HCT116 (cell line): Measurements from ENCODE around the gene STRN3. TPM values are rescaled to one million over a fixed set of nuclear protein-coding genes. Genes with fewer than 3 reads are reported as not detected.

Experiments
- ATAC-seq: fragments of 200-7000 bp; cut with Tn5 transposase; 2 replicates; pipeline ENCODE4 v1.9.1; 2020; ENCODE audit warnings: mild to moderate bottlenecking, moderate library complexity
- BruUV-seq: library from RNA; stranded (reverse); fragments of 400-500 nt; replicated peaks from 2 replicates; lab custom pipeline; 2021; lab: Mats Ljungman, UMichigan
- CTCF ChIA-PET: fragments of 300-600 bp; sonication (Branson Sonifier 250); formaldehyde crosslinking; loops from one replicate; lab custom pipeline; 2021; ENCODE audit warnings: antibody characterized with exemption; lab: Charles Lee
- POLR2A ChIA-PET: fragments of 300-600, 350-600 bp; sonication (Branson Sonifier 250); formaldehyde crosslinking; loops from one replicate; lab custom pipeline; 2021; ENCODE audit warnings: antibody characterized with exemption; lab: Charles Lee
- RAD21 ChIA-PET, 2 experiments: fragments of 300-600 bp; sonication (Branson Sonifier 250); formaldehyde crosslinking; loops; one replicate each; lab custom pipeline; 2023; ENCODE audit warnings: low total read pairs in 2 of 2; ENCODE audit not compliant: uncharacterized antibody in 2 of 2, unreplicated experiment in 2 of 2, low non-redundant PET in 1 of 2; lab: Charles Lee
- DNase-seq: peaks from one replicate; pipeline ENCODE4 v3.0.0-alpha.2; 2010; ENCODE audit warnings: low read depth, low spot score
- H2AFZ ChIP-seq: fragments of 200-600 bp; shearing (Covaris generic), sonication (generic); 2 replicates; pipeline ENCODE4 v1.6.1; 2017; ENCODE audit warnings: low read depth, mixed run types, mixed read lengths, antibody characterized with exemption, low read length; ENCODE audit not compliant: poor library complexity, severe bottlenecking
- H3K27ac ChIP-seq: 2 replicates; pipeline ENCODE4 v1.5.1; 2012; ENCODE audit warnings: low read depth, low read length
- H3K27me3 ChIP-seq: fragments of 200-600 bp; sonication (generic); 2 replicates; pipeline ENCODE4 v1.6.1; 2016; ENCODE audit warnings: mixed run types, low read length, mixed read lengths; ENCODE audit not compliant: insufficient read depth
- H3K36me3 ChIP-seq, 2 experiments: fragments of 200-500 bp in 1 of 2; fragments of 200-600 bp in 1 of 2; sonication (Bioruptor generic) in 1 of 2; sonication (generic) in 1 of 2; 2 replicates each; pipeline versions ENCODE4 v1.5.1 to v1.6.1; 2014 to 2016; ENCODE audit warnings: low read length in 2 of 2, inconsistent platforms in 1 of 2, mixed read lengths in 1 of 2, mixed run types in 1 of 2; ENCODE audit not compliant: insufficient read depth in 2 of 2, control insufficient read depth in 1 of 2
- H3K4me1 ChIP-seq, 2 experiments: fragments of 200-600 bp in 1 of 2; sonication (generic) in 1 of 2; 2 replicates each; pipeline versions ENCODE4 v1.5.1 to v1.6.1; 2012 to 2017; ENCODE audit warnings: low read length in 2 of 2, inconsistent platforms in 1 of 2, mild to moderate bottlenecking in 1 of 2, mixed read lengths in 1 of 2, mixed run types in 1 of 2, moderate library complexity in 1 of 2; ENCODE audit not compliant: insufficient read depth in 2 of 2, control insufficient read depth in 1 of 2
- H3K4me2 ChIP-seq: fragments of 200-600 bp; sonication (generic); 2 replicates; pipeline ENCODE4 v1.6.1; 2017; ENCODE audit warnings: mixed run types, low read length, mixed read lengths
- H3K4me3 ChIP-seq, 2 experiments: fragments of 200-600 bp in 1 of 2; sonication (generic) in 1 of 2; replicated peaks in 1 of 2; 2 replicates each; pipeline ENCODE4 v1.5.1; 2011 to 2016; ENCODE audit warnings: low read length in 2 of 2, control low read depth in 1 of 2, low read depth in 1 of 2, mild to moderate bottlenecking in 1 of 2, mixed read lengths in 1 of 2, mixed run types in 1 of 2
- H3K79me2 ChIP-seq: fragments of 200-600 bp; sonication (generic); 2 replicates; pipeline ENCODE4 v1.6.1; 2017; ENCODE audit warnings: mild to moderate bottlenecking, mixed run types, low read length, moderate library complexity, mixed read lengths; ENCODE audit not compliant: insufficient read depth
- H3K9ac ChIP-seq: fragments of 200-600 bp; sonication (generic); 2 replicates; pipeline ENCODE4 v1.6.1; 2016; ENCODE audit warnings: low read length, mixed read lengths
- H3K9me2 ChIP-seq: fragments of 200-600 bp; sonication (generic), shearing (Covaris generic); 2 replicates; pipeline ENCODE4 v1.6.1; 2017; ENCODE audit warnings: mixed run types, mild to moderate bottlenecking, moderate library complexity; ENCODE audit not compliant: insufficient read depth
- H3K9me3 ChIP-seq, 2 experiments: fragments of 200-500 bp in 1 of 2; fragments of 200-600 bp in 1 of 2; sonication (Bioruptor generic) in 1 of 2; sonication (generic) in 1 of 2; 2 replicates each; pipeline ENCODE4 v1.6.1; 2014 to 2017; ENCODE audit warnings: low read length in 2 of 2, mixed read lengths in 2 of 2, inconsistent platforms in 1 of 2, low read depth in 1 of 2, mild to moderate bottlenecking in 1 of 2, mixed run types in 1 of 2, moderate library complexity in 1 of 2; ENCODE audit not compliant: control insufficient read depth in 1 of 2, insufficient read depth in 1 of 2
- H4K20me1 ChIP-seq: fragments of 200-600 bp; sonication (generic), shearing (Covaris generic); 2 replicates; pipeline ENCODE4 v1.6.1; 2017; ENCODE audit warnings: mixed run types, mild to moderate bottlenecking, moderate library complexity; ENCODE audit not compliant: insufficient read depth
- CBX3 ChIP-seq: IDR thresholded peaks from 2 replicates; pipeline ENCODE4 v1.6.1; 2012; ENCODE audit warnings: low read depth
- CEBPB ChIP-seq: IDR thresholded peaks from 2 replicates; pipeline ENCODE4 v1.6.1; 2012; ENCODE audit warnings: low read depth
- EGR1 ChIP-seq: IDR thresholded peaks from 2 replicates; pipeline ENCODE4 v1.6.1; 2012; ENCODE audit warnings: low read depth
- ELF1 ChIP-seq: IDR thresholded peaks from 2 replicates; pipeline ENCODE4 v1.6.1; 2012; ENCODE audit warnings: low read depth, borderline replicate concordance
- EZH2 ChIP-seq: fragments of 200-600 bp; sonication (generic); IDR thresholded peaks from 2 replicates; pipeline ENCODE4 v1.6.1; 2017; ENCODE audit warnings: antibody characterized with exemption, mixed run types
- FOSL1 ChIP-seq: IDR thresholded peaks from 2 replicates; pipeline ENCODE4 v1.6.1; 2012; ENCODE audit warnings: low read depth
- JUND ChIP-seq: IDR thresholded peaks from 2 replicates; pipeline ENCODE4 v1.6.1; 2012
- POLR2A ChIP-seq: IDR thresholded peaks from 2 replicates; pipeline ENCODE4 v1.7.0; 2011; ENCODE audit warnings: borderline replicate concordance; ENCODE audit not compliant: insufficient read depth, insufficient read length; ENCODE audit errors: extremely low read depth
- POLR2AphosphoS5 ChIP-seq: IDR thresholded peaks from 2 replicates; pipeline ENCODE4 v1.6.1; 2011; ENCODE audit warnings: mild to moderate bottlenecking, low read depth, low read length, moderate library complexity
- RAD21 ChIP-seq: IDR thresholded peaks from 2 replicates; pipeline ENCODE4 v1.6.1; 2012; ENCODE audit warnings: low read depth, mild to moderate bottlenecking
- SIN3A ChIP-seq: IDR thresholded peaks from 2 replicates; pipeline ENCODE4 v1.6.1; 2012; ENCODE audit warnings: low read depth
- SRF ChIP-seq: IDR thresholded peaks from 2 replicates; pipeline ENCODE4 v1.6.1; 2012; ENCODE audit warnings: low read depth
- TCF7L2 ChIP-seq: IDR thresholded peaks from 2 replicates; pipeline ENCODE4 v1.7.0; 2011; ENCODE audit warnings: borderline replicate concordance, inconsistent platforms; ENCODE audit not compliant: insufficient read depth, insufficient read length; ENCODE audit errors: extremely low read depth
- YY1 ChIP-seq: IDR thresholded peaks from 2 replicates; pipeline ENCODE4 v1.6.1; 2011; ENCODE audit warnings: low read length, low read depth, moderate library complexity, mild to moderate bottlenecking; ENCODE audit not compliant: insufficient replicate concordance; ENCODE audit errors: extremely low read depth
- ZFX ChIP-seq: fragments of 450-650 bp; IDR thresholded peaks from 2 replicates; pipeline ENCODE4 v1.6.1; 2017
- ZNF274 ChIP-seq: fragments of 200-500 bp; sonication (Bioruptor generic); IDR thresholded peaks from 2 replicates; pipeline ENCODE4 v1.6.1; 2014; ENCODE audit warnings: mild to moderate bottlenecking, low read depth, low read length, inconsistent platforms
- intact Hi-C: fragments of 100-400 bp; cut with micrococcal nuclease; formaldehyde crosslinking; loops from 2 replicates; pipeline ENCODE4 v1.10.0; 2022
- total RNA-seq: library from RNA; stranded (reverse); gene quantifications from one replicate; pipeline ENCODE4 v1.2.1, GENCODE V29; 2021; ENCODE audit not compliant: unreplicated experiment
- TF ChIP-seq, protein P1 (sequence below): IDR thresholded peaks from 2 replicates; pipeline ENCODE4 v1.6.1; 2012
- TF ChIP-seq, protein P2 (sequence below), 3 experiments: fragments of 200-600 bp in 1 of 3; sonication (generic) in 1 of 3; IDR thresholded peaks in 2 of 3; conservative IDR thresholded peaks in 1 of 3; 2 replicates each; pipeline ENCODE4 v1.5.1; 2012 to 2017; ENCODE audit warnings: low read depth in 2 of 3, low read length in 2 of 3, antibody characterized with exemption in 1 of 3, borderline replicate concordance in 1 of 3, control low read depth in 1 of 3, mild to moderate bottlenecking in 1 of 3, mixed read lengths in 1 of 3, mixed run types in 1 of 3, moderate library complexity in 1 of 3; ENCODE audit not compliant: insufficient read depth in 1 of 3

Gene STRN3
- total RNA-seq, 1 experiment from 2014 or later: 43.4 TPM

- H3K4me3 ChIP-seq: no peak overlapping the region
- CTCF ChIA-PET: interaction anchor here (0.7 kb wide), 1 partner anchor 490 kb away, joined by 4 read pairs; no protein-coding TSS in a partner anchor
- no peak overlapping the region for H3K4me2 ChIP-seq
- ATAC-seq: no peak
- TF ChIP-seq POLR2AphosphoS5 (no peak), POLR2A (no peak), TCF7L2 (no peak)
- H3K27me3 ChIP-seq: no peaks in the 10 kb centered on the region
- no peak overlapping the region for H3K9ac ChIP-seq
- peaks cover 17 to 62% of the 10 kb centered on the region in 2 experiments for H3K4me1 ChIP-seq
- no peaks in the 10 kb centered on the region; a peak in 1 of 4 replicates for H3K36me3 ChIP-seq
- no peaks in the 10 kb centered on the region for H3K9me3 ChIP-seq
- intact Hi-C loops: no loop called here
- BruUV-seq: no TSS peak
- no peak overlapping the region for H3K27ac ChIP-seq
- H4K20me1 ChIP-seq: peaks cover 9% of the 10 kb centered on the region; the same call in 1 of the 2 replicates
- H2AFZ ChIP-seq: no peak overlapping the region
- POLR2A ChIA-PET: no interaction called here
- RAD21 ChIA-PET: no interaction called here
- no peak for DNase-seq
- peaks cover 100% of the 10 kb centered on the region for H3K79me2 ChIP-seq
- no peaks in the 10 kb centered on the region for H3K9me2 ChIP-seq
These were observed 51.6 kb downstream of the STRN3 start for GRCh38 chr14:30974628-30975027.

DNA sequence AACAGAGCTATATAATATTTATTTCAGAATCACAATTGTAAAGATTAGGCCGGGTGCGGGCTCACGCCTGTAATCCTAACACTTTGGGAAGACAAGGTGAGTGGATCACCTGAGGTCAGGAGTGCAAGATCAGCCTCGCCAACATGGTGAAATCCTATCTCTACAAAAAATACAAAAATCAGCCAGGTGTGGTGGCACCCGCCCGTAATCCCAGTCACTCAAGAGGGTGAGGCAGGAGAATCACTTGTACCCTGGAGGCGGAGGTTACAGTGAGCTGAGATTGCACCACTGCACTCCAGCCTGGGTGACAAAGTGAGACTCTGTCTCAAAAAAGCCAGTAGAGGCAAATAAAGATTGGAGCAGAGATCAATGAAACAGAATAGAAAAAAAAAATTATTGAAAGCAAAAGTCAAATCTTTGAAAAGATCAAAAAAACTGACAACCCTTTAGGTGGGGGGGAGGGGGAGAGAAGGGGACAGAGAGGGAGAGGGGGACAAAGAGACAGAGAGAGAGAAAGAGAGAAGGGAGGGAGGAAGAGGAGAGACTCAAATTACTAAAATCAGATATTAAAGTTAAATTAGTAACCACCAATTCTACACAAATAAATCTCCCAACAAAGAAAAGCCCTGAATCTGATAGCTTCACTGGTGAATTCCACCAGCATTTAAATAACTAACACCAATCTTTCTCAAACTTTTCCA lies 53.1 kb downstream of the STRN3 start:
- TF ChIP-seq JUND (no peak), CEBPB (no peak), FOSL1 (no peak), TCF7L2 (no peak), EGR1 (no peak), EZH2 (no peak), ZFX (no peak), RAD21 (no peak), POLR2AphosphoS5 (no peak), YY1 (no peak), ZNF274 (no peak), SRF (no peak), ELF1 (no peak), SIN3A (no peak), CBX3 (no peak), POLR2A (no peak)
- TF ChIP-seq, protein P1, sequence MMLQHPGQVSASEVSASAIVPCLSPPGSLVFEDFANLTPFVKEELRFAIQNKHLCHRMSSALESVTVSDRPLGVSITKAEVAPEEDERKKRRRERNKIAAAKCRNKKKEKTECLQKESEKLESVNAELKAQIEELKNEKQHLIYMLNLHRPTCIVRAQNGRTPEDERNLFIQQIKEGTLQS: no peak
- TF ChIP-seq, protein P2, sequence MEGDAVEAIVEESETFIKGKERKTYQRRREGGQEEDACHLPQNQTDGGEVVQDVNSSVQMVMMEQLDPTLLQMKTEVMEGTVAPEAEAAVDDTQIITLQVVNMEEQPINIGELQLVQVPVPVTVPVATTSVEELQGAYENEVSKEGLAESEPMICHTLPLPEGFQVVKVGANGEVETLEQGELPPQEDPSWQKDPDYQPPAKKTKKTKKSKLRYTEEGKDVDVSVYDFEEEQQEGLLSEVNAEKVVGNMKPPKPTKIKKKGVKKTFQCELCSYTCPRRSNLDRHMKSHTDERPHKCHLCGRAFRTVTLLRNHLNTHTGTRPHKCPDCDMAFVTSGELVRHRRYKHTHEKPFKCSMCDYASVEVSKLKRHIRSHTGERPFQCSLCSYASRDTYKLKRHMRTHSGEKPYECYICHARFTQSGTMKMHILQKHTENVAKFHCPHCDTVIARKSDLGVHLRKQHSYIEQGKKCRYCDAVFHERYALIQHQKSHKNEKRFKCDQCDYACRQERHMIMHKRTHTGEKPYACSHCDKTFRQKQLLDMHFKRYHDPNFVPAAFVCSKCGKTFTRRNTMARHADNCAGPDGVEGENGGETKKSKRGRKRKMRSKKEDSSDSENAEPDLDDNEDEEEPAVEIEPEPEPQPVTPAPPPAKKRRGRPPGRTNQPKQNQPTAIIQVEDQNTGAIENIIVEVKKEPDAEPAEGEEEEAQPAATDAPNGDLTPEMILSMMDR (IDR thresholded peaks at IDR 0.05 in 2 of 3, conservative IDR thresholded peaks at IDR 0.05 in 1 of 3; ENCODE audit: borderline replicate concordance in 1 of 3, insufficient read depth in 1 of 3, low read depth in 2 of 3, low read length in 2 of 3): no peak
- TF ChIP-seq, all 23 proteins: peak for 0
- BruUV-seq: no TSS peak
- peak overlapping the region; percentile 63 for H3K4me2 ChIP-seq
- intact Hi-C loops: no loop called here
- DNase-seq (no peak), ATAC-seq (no peak)
- H3K9me3 ChIP-seq: no peaks in the 10 kb centered on the region
- ChIA-PET CTCF (no interaction called here), RAD21 (no interaction called here), POLR2A (no interaction called here)
- H3K27me3 ChIP-seq: no peaks in the 10 kb centered on the region
- H2AFZ ChIP-seq: no peak overlapping the region
- H3K9ac ChIP-seq: no peak overlapping the region
- no peak overlapping the region for H3K4me3 ChIP-seq
- peaks cover 9% of the 10 kb centered on the region; the same call in 1 of the 2 replicates for H4K20me1 ChIP-seq
- peaks cover 100% of the 10 kb centered on the region for H3K79me2 ChIP-seq
- peaks cover 32 to 78% of the 10 kb centered on the region in 2 experiments for H3K4me1 ChIP-seq
- H3K27ac ChIP-seq: peak overlapping the region; percentile 36; the same call in 1 of the 2 replicates
- H3K9me2 ChIP-seq: no peaks in the 10 kb centered on the region
- H3K36me3 ChIP-seq: no peaks in the 10 kb centered on the region; a peak in 1 of 4 replicates
